DOHH2 (cell line): ENCODE results near the gene WWTR1.

Source experiments
- H3F3A ChIP-seq: fragments of 200-600 bp; sonication (generic), shearing (Covaris generic); 2 replicates; pipeline ENCODE4 v1.6.0; 2016; ENCODE audit warnings: antibody characterized with exemption, mild to moderate bottlenecking; ENCODE audit not compliant: control insufficient read depth, insufficient read depth
- H3K27ac ChIP-seq: fragments of 200-600 bp; sonication (generic); 2 replicates; pipeline ENCODE4 v1.5.1; 2014; ENCODE audit warnings: low read depth, mild to moderate bottlenecking, low read length, moderate library complexity
- H3K27me3 ChIP-seq: fragments of 200-600 bp; sonication (generic); 2 replicates; pipeline ENCODE4 v1.6.1; 2014; ENCODE audit warnings: mild to moderate bottlenecking, low read length, mixed read lengths; ENCODE audit not compliant: control insufficient read depth
- H3K36me3 ChIP-seq: fragments of 200-600 bp; sonication (generic); 2 replicates; pipeline ENCODE4 v1.6.1; 2014; ENCODE audit warnings: mild to moderate bottlenecking, low read length, moderate library complexity, mixed read lengths; ENCODE audit not compliant: control insufficient read depth
- H3K4me1 ChIP-seq: fragments of 200-600 bp; sonication (generic); 2 replicates; pipeline ENCODE4 v1.6.1; 2014; ENCODE audit warnings: mild to moderate bottlenecking, low read length, mixed read lengths; ENCODE audit not compliant: control insufficient read depth
- H3K4me2 ChIP-seq: fragments of 200-600 bp; sonication (generic); 2 replicates; pipeline ENCODE4 v1.6.0; 2014; ENCODE audit warnings: mild to moderate bottlenecking, low read length, moderate library complexity
- H3K4me3 ChIP-seq: fragments of 200-600 bp; sonication (generic); 2 replicates; pipeline ENCODE4 v1.5.1; 2014; ENCODE audit warnings: mild to moderate bottlenecking, low read length, mixed read lengths
- H3K79me2 ChIP-seq: fragments of 200-600 bp; sonication (generic); 2 replicates; pipeline ENCODE4 v1.6.1; 2014; ENCODE audit warnings: mild to moderate bottlenecking, low read length, mixed read lengths; ENCODE audit not compliant: control insufficient read depth
- H3K9me2 ChIP-seq: fragments of 200-600 bp; sonication (generic); replicated peaks from 2 replicates; pipeline ENCODE4 v1.6.1; 2014; ENCODE audit warnings: mild to moderate bottlenecking, low read length, mixed read lengths; ENCODE audit not compliant: control insufficient read depth
- H3K9me3 ChIP-seq: fragments of 200-600 bp; sonication (generic); 2 replicates; pipeline ENCODE4 v1.6.1; 2014; ENCODE audit warnings: antibody characterized with exemption, low read length, mixed read lengths; ENCODE audit not compliant: control insufficient read depth, insufficient read depth
- H4K20me1 ChIP-seq: fragments of 200-600 bp; sonication (generic); 2 replicates; pipeline ENCODE4 v1.6.0; 2014; ENCODE audit warnings: low read depth, mild to moderate bottlenecking, antibody characterized with exemption, low read length, moderate library complexity; ENCODE audit not compliant: control insufficient read depth, insufficient read depth
- EZH2phosphoT487 ChIP-seq: fragments of 200-600 bp; sonication (generic); IDR thresholded peaks from 2 replicates; pipeline ENCODE4 v1.6.1; 2017; ENCODE audit warnings: borderline replicate concordance, mild to moderate bottlenecking, antibody characterized with exemption, low read length, moderate library complexity, mixed read lengths
- TF ChIP-seq, protein P1 (sequence below): fragments of 200-600 bp; sonication (generic); IDR thresholded peaks from one replicate; pipeline ENCODE4 v1.5.1; 2014; ENCODE audit warnings: antibody characterized with exemption, mild to moderate bottlenecking, low read depth, low read length; ENCODE audit not compliant: poor library complexity, severe bottlenecking

Gene WWTR1

DNA sequence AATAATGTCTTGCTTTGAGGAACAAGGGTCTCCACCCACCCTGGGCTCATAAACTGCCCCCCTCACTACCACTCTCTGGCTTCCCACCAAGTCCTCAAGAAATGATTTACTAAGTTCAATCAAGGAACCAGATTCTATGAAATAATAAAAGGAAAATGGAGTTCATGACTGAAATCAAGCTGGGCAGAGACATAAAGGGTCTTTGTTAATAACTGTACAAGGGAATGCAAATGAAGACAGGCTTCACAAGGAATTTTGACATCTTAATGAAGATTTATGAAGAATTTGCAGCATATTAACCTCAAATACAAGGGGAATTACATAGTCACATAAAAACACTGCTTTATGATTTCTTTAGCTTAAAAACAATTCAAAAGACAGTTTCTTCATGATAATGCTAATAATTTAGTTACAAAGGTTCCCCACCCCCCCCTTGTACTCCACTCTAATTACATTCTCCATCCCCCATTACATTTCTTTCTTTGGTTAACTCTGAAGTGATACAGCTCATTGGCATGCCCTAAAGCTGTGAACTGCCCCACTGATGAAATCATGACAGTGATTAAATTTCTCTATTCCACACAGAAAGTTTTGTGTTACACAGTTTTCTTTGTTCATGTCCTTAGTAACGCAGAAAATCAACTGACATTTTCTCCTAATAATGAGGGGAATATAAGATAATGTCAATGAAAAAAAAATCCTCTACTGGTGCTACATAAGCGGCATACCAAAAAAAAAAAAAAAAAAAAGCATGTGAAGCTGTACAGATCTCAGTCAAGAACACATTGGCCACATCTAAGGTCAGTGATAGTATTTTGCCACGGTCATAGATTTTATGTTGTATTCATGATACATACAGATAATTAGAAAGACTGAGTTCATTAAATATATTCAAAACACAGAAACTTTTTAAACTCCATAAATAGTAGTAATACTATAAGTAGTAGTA, 54.4 kb downstream of the WWTR1 start:
- Histone ChIP-seq H3K27ac (no peak overlapping the region), H3K79me2 (no peaks in the 10 kb centered on the region), H3K9me2 (no peaks in the 10 kb centered on the region), H4K20me1 (no peaks in the 10 kb centered on the region), H3K4me3 (no peak overlapping the region), H3F3A (no peaks in the 10 kb centered on the region), H3K4me2 (no peak overlapping the region), H3K4me1 (no peaks in the 10 kb centered on the region), H3K36me3 (no peaks in the 10 kb centered on the region), H3K27me3 (no peaks in the 10 kb centered on the region), H3K9me3 (no peaks in the 10 kb centered on the region)
- TF ChIP-seq, protein P1, sequence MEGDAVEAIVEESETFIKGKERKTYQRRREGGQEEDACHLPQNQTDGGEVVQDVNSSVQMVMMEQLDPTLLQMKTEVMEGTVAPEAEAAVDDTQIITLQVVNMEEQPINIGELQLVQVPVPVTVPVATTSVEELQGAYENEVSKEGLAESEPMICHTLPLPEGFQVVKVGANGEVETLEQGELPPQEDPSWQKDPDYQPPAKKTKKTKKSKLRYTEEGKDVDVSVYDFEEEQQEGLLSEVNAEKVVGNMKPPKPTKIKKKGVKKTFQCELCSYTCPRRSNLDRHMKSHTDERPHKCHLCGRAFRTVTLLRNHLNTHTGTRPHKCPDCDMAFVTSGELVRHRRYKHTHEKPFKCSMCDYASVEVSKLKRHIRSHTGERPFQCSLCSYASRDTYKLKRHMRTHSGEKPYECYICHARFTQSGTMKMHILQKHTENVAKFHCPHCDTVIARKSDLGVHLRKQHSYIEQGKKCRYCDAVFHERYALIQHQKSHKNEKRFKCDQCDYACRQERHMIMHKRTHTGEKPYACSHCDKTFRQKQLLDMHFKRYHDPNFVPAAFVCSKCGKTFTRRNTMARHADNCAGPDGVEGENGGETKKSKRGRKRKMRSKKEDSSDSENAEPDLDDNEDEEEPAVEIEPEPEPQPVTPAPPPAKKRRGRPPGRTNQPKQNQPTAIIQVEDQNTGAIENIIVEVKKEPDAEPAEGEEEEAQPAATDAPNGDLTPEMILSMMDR: no peak
- TF ChIP-seq EZH2phosphoT487: no peak

DNA sequence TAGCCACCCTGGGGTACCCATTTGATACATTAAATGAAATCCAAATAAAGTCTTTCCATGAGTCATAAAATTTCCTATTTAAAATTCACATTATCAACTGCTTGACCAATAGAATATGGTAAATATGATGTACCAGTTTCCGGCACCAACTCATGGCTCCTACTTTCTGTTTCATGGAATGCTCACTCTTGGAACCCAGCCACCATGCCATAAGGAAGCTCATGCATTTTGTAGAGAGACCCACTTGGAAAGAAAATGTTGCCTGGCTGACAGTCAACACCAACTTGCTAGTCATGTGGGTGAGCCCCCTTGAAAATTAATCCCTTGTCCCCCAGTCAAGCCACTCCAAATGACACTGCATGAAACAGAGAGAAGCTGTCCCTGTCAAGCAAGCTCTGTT, 57.2 kb downstream of the WWTR1 start:
- no peak overlapping the region for H3K4me3 ChIP-seq
- H3K79me2 ChIP-seq: no peaks in the 10 kb centered on the region
- no peaks in the 10 kb centered on the region for H3K36me3 ChIP-seq
- no peaks in the 10 kb centered on the region for H4K20me1 ChIP-seq
- TF ChIP-seq, protein P1: no peak
- no peak for TF ChIP-seq EZH2phosphoT487
- no peaks in the 10 kb centered on the region for H3K9me3 ChIP-seq
- no peak overlapping the region for H3K27ac ChIP-seq
- no peaks in the 10 kb centered on the region for H3K27me3 ChIP-seq
- no peak overlapping the region for H3K4me2 ChIP-seq
- no peaks in the 10 kb centered on the region for H3K4me1 ChIP-seq
- no peaks in the 10 kb centered on the region for H3F3A ChIP-seq
- H3K9me2 ChIP-seq: no peaks in the 10 kb centered on the region

DNA sequence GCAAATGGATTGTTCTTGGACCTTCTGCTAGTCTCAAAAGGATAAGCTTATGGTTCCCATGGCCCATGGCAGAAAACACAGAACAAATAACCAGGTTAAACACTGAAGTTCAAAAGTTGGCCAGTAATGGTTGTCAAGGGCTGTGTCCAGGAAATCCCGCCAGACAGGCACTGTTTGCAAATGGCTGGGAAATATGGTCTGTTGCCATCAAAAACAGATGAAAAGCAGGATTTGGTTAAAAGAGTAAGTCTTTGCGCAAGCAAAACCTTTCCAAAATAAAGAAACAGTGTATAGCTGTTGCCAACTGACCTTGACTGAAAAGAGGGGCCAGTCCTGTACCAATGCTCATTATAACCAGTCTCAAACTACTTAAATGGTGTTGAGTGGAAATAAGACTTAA, 58.6 kb downstream of the WWTR1 start:
- no peaks in the 10 kb centered on the region for H3K79me2 ChIP-seq

More for the DNA sequence above, 58.6 kb downstream of the WWTR1 start:
- Histone ChIP-seq H4K20me1 (no peaks in the 10 kb centered on the region), H3K4me2 (no peak overlapping the region), H3K9me2 (no peaks in the 10 kb centered on the region), H3F3A (no peaks in the 10 kb centered on the region), H3K27me3 (no peaks in the 10 kb centered on the region), H3K9me3 (no peaks in the 10 kb centered on the region), H3K27ac (no peak overlapping the region), H3K36me3 (no peaks in the 10 kb centered on the region), H3K4me3 (no peak overlapping the region), H3K4me1 (no peaks in the 10 kb centered on the region)
- TF ChIP-seq, protein P1: no peak
- TF ChIP-seq EZH2phosphoT487: no peak
